A549 (cell line): ENCODE data around the gene ICOSLG. TPM values are rescaled to one million over a fixed set of nuclear protein-coding genes. Genes with fewer than 3 reads are reported as not detected.

Experiments
- ATAC-seq, 2 experiments: fragments of 200-7000 bp in 1 of 2; fragments of >200 bp in 1 of 2; cut with Nextera tagmentation in 1 of 2; cut with Tn5 transposase in 1 of 2; 3 replicates each; pipeline versions ENCODE4 v1.8.0 to v1.9.1; 2018 to 2020; ENCODE audit warnings: mild to moderate bottlenecking in 1 of 2, moderate library complexity in 1 of 2
- CTCF ChIA-PET: fragments of 300-600 bp; sonication (Branson Sonifier 250); formaldehyde crosslinking; extraction: SDS; loops from one replicate; lab custom pipeline; 2021; ENCODE audit warnings: antibody characterized with exemption, inconsistent platforms; lab: Yijun Ruan, JAX
- POLR2A ChIA-PET: fragments of 350-600 bp; formaldehyde crosslinking; extraction: SDS; loops from one replicate; lab custom pipeline; 2021; ENCODE audit warnings: antibody characterized with exemption, inconsistent platforms; lab: Yijun Ruan, JAX
- DNase-seq, 2 experiments: peaks; one replicate each; pipeline versions ENCODE4 v3.0.0 to v3.0.0-alpha.2; 2011 to 2016; ENCODE audit warnings: low read depth in 1 of 2, low spot score in 1 of 2
- FAIRE-seq: peaks from 2 replicates; lab custom pipeline; 2011; peaks lifted over from hg19 to GRCh38; lab: Jason Lieb, UNC
- H3K27ac ChIP-seq, 2 experiments: fragments of >200 bp; sonication (Bioruptor Twin); formaldehyde crosslinking; 3 replicates each; pipeline ENCODE4 v1.5.1; 2016 to 2017
- H3K4me1 ChIP-seq: fragments of >200 bp; sonication (Bioruptor Twin); formaldehyde crosslinking; 3 replicates; pipeline ENCODE4 v1.6.1; 2016
- H3K4me2 ChIP-seq: fragments of >200 bp; sonication (Bioruptor Twin); formaldehyde crosslinking; 3 replicates; pipeline ENCODE4 v1.6.1; 2016
- H3K4me3 ChIP-seq: fragments of >200 bp; sonication (Bioruptor Twin); formaldehyde crosslinking; 3 replicates; pipeline ENCODE4 v1.5.1; 2016
- H3K9me3 ChIP-seq: fragments of >200 bp; sonication (Bioruptor Twin); formaldehyde crosslinking; 3 replicates; pipeline ENCODE4 v1.6.1; 2016
- ATOH8 ChIP-seq: fragments of 250-450 bp; sonication (Bioruptor Pico); IDR thresholded peaks from 2 replicates; pipeline ENCODE4 v1.5.0; 2020; ENCODE audit warnings: low read depth, mild to moderate bottlenecking, moderate library complexity
- BHLHE40 ChIP-seq: IDR thresholded peaks from 2 replicates; pipeline ENCODE4 v1.6.1; 2012; ENCODE audit warnings: low read depth, low read length, inconsistent platforms
- CBX2 ChIP-seq: fragments of 200-600 bp; sonication (generic); IDR thresholded peaks from 2 replicates; pipeline ENCODE4 v1.6.1; 2016; ENCODE audit warnings: low read depth, mild to moderate bottlenecking, borderline replicate concordance
- CHD4 ChIP-seq: fragments of 200-600 bp; sonication (generic); IDR thresholded peaks from 2 replicates; pipeline ENCODE4 v1.6.1; 2016; ENCODE audit warnings: antibody characterized with exemption, mild to moderate bottlenecking, borderline replicate concordance
- EHMT2 ChIP-seq: fragments of 200-600 bp; sonication (generic); IDR thresholded peaks from 2 replicates; pipeline ENCODE4 v1.6.1; 2016; ENCODE audit warnings: antibody characterized with exemption, low read depth, mild to moderate bottlenecking, moderate library complexity
- FOSB ChIP-seq: fragments of 250-450 bp; sonication (Bioruptor Pico); IDR thresholded peaks from 2 replicates; pipeline ENCODE4 v1.5.0; 2020; ENCODE audit warnings: mild to moderate bottlenecking, moderate library complexity
- FOSL2 ChIP-seq, 2 experiments: fragments of 450-650 bp in 1 of 2; fragments of >200 bp in 1 of 2; sonication (Bioruptor Twin) in 1 of 2; formaldehyde crosslinking; IDR thresholded peaks; 2 replicates each; pipeline versions ENCODE4 v1.5.0 to v1.6.1; 2016 to 2020; ENCODE audit warnings: mild to moderate bottlenecking in 1 of 2, moderate library complexity in 1 of 2
- FOXS1 ChIP-seq: fragments of 250-450 bp; sonication (Bioruptor Pico); IDR thresholded peaks from 2 replicates; pipeline ENCODE4 v1.5.0; 2020; ENCODE audit warnings: mild to moderate bottlenecking, moderate library complexity
- GATA3 ChIP-seq: IDR thresholded peaks from 2 replicates; pipeline ENCODE4 v1.6.1; 2012; ENCODE audit warnings: borderline replicate concordance
- HEYL ChIP-seq: fragments of 250-450 bp; sonication (Bioruptor Pico); IDR thresholded peaks from 2 replicates; pipeline ENCODE4 v1.8.0; 2021; ENCODE audit warnings: mild to moderate bottlenecking, moderate library complexity
- HMGXB4 ChIP-seq: fragments of 250-450 bp; sonication (Bioruptor Pico); IDR thresholded peaks from 2 replicates; pipeline ENCODE4 v1.5.0; 2021; ENCODE audit warnings: mild to moderate bottlenecking, moderate library complexity, borderline replicate concordance
- HOXA7 ChIP-seq: fragments of 250-450 bp; sonication (Bioruptor Pico); IDR thresholded peaks from 2 replicates; pipeline ENCODE4 v1.5.0; 2020; ENCODE audit warnings: mild to moderate bottlenecking, moderate library complexity
- KDM1A ChIP-seq: fragments of 200-600 bp; sonication (generic); IDR thresholded peaks from 2 replicates; pipeline ENCODE4 v1.6.1; 2016; ENCODE audit warnings: low read depth, mild to moderate bottlenecking
- MAFK ChIP-seq: fragments of 450-650 bp; IDR thresholded peaks from 2 replicates; pipeline ENCODE4 v1.6.1; 2014; ENCODE audit not compliant: partially characterized antibody
- MAZ ChIP-seq: fragments of 150-350 bp; IDR thresholded peaks from 2 replicates; pipeline ENCODE4 v1.6.1; 2014; ENCODE audit warnings: antibody characterized with exemption, low read depth, low read length, borderline replicate concordance
- MYC ChIP-seq: IDR thresholded peaks from 2 replicates; pipeline ENCODE4 v1.6.1; 2012; ENCODE audit warnings: mild to moderate bottlenecking, inconsistent platforms, low read length, improper control_type of control experiment, borderline replicate concordance
- NPAS2 ChIP-seq: fragments of 250-450 bp; sonication (Bioruptor Pico); IDR thresholded peaks from 2 replicates; pipeline ENCODE4 v1.8.0; 2022; ENCODE audit warnings: mild to moderate bottlenecking, moderate library complexity, borderline replicate concordance
- NR3C1 ChIP-seq: fragments of >200 bp; sonication (Bioruptor Twin); formaldehyde crosslinking; IDR thresholded peaks from 3 replicates; pipeline ENCODE4 v1.6.1; 2017
- PHF8 ChIP-seq: fragments of 200-600 bp; sonication (generic); IDR thresholded peaks from 2 replicates; pipeline ENCODE4 v1.6.1; 2016; ENCODE audit warnings: low read depth, mild to moderate bottlenecking, antibody characterized with exemption, moderate library complexity, borderline replicate concordance
- RARB ChIP-seq: fragments of 250-450 bp; sonication (Bioruptor Pico); IDR thresholded peaks from 2 replicates; pipeline ENCODE4 v1.8.0; 2021; ENCODE audit warnings: mild to moderate bottlenecking, moderate library complexity
- RCOR1 ChIP-seq: fragments of 150-350 bp; IDR thresholded peaks from 2 replicates; pipeline ENCODE4 v1.6.1; 2014; ENCODE audit warnings: antibody characterized with exemption, low read length, low read depth
- SMC3 ChIP-seq: fragments of >200 bp; sonication (Bioruptor Twin); formaldehyde crosslinking; IDR thresholded peaks from 3 replicates; pipeline ENCODE4 v1.6.1; 2018; ENCODE audit warnings: inconsistent platforms
- ZC3H11A ChIP-seq: fragments of 450-650 bp; IDR thresholded peaks from 2 replicates; pipeline ENCODE4 v1.6.1; 2014; ENCODE audit warnings: antibody characterized with exemption, mild to moderate bottlenecking
- ZFP36 ChIP-seq: fragments of 450-650 bp; IDR thresholded peaks from 2 replicates; pipeline ENCODE4 v1.6.1; 2014; ENCODE audit warnings: borderline replicate concordance; ENCODE audit not compliant: partially characterized antibody
- ZNF302 ChIP-seq: fragments of 250-450 bp; sonication (Bioruptor Pico); IDR thresholded peaks from 2 replicates; pipeline ENCODE4 v1.9.0; 2021; ENCODE audit warnings: inconsistent platforms, mild to moderate bottlenecking, moderate library complexity
- WGBS: methylation state at CpG from one replicate; pipeline ENCODE4 v1.1.6; 2017; ENCODE audit errors: missing lambda C conversion rate; 5-methylcytosine and 5-hydroxymethylcytosine counted together
- polyA plus RNA-seq, 4 experiments: library from polyadenylated mRNA; depleted of rRNA in 3 of 4; stranded (reverse); fragments of >200 nt; fragmentation: RNase III in 1 of 4; extraction: RNeasy Plus Mini Kit Qiagen cat#74134 plus additional on column Dnase treatment in 1 of 4; gene quantifications; 2 replicates in 3 of 4; 3 replicates in 1 of 4; pipeline ENCODE4 v1.2.3, GENCODE V29; 2011 to 2017
- TF ChIP-seq, protein P1 (sequence below): fragments of 450-650 bp; IDR thresholded peaks from 2 replicates; pipeline ENCODE4 v1.6.1; 2014; ENCODE audit warnings: antibody characterized with exemption
- TF ChIP-seq, protein P2 (sequence below): IDR thresholded peaks from 2 replicates; pipeline ENCODE4 v1.6.1; 2012

Gene ICOSLG
- polyA plus RNA-seq, 2 of the 4 experiments (the other 2 are of a cell fraction) = 0.32 to 0.79 TPM

- WGBS = 60% methylated on average over 17 of the region's 18 CpGs
- no peak for DNase-seq
- H3K4me1 ChIP-seq = no peaks in the 10 kb centered on the region
- TF ChIP-seq RCOR1 (no peak), GATA3 (no peak), ZFP36 (no peak), NPAS2 (CRISPR knock-in tag) (no peak), FOSL2 (IDR thresholded peaks at IDR 0.05) (no peak), FOSL2 (CRISPR knock-in tag; IDR thresholded peaks at IDR 0.05) (no peak), EHMT2 (no peak), FOSB (no peak), ZC3H11A (no peak), ATOH8 (CRISPR knock-in tag) (no peak), SMC3 (no peak), NR3C1 (no peak), PHF8 (no peak), CHD4 (no peak), MAFK (no peak), RARB (CRISPR knock-in tag) (no peak), FOXS1 (CRISPR knock-in tag) (no peak), HOXA7 (CRISPR knock-in tag) (no peak)
- TF ChIP-seq, protein P1, sequence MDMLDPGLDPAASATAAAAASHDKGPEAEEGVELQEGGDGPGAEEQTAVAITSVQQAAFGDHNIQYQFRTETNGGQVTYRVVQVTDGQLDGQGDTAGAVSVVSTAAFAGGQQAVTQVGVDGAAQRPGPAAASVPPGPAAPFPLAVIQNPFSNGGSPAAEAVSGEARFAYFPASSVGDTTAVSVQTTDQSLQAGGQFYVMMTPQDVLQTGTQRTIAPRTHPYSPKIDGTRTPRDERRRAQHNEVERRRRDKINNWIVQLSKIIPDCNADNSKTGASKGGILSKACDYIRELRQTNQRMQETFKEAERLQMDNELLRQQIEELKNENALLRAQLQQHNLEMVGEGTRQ = no peak
- TF ChIP-seq, protein P2, sequence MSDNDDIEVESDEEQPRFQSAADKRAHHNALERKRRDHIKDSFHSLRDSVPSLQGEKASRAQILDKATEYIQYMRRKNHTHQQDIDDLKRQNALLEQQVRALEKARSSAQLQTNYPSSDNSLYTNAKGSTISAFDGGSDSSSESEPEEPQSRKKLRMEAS = no peak
- TF ChIP-seq, all 56 proteins: peak for 0
- ATAC-seq (no peak), FAIRE-seq (no peak)
- CTCF ChIA-PET = no interaction called here
- POLR2A ChIA-PET = no interaction called here
- H3K4me2 ChIP-seq = no peak overlapping the region
- no peak overlapping the region for H3K27ac ChIP-seq
- H3K4me3 ChIP-seq = no peak overlapping the region
- H3K9me3 ChIP-seq = no peaks in the 10 kb centered on the region
These were observed 31.0 kb upstream of the ICOSLG start for GRCh38 chr21:44271558-44272283.

DNA sequence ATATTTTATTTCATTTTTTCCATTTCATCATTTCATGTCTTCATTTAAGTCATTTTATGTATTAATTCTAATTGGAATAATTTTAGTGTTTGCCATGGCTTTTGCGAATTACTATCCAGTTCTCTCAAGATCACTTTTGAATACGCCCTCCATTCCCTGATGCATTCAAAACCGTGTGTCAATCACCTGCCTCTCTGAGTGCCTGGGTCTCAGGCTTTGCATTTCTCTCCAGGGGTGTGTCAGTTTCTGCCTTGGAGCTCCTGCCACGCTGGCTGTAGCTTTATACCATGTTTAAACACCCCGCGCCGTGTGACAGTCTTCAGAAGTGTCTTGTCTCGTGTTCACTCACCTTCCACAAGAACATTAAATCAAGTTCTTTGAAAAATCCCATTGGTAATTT, 28.3 kb upstream of the ICOSLG start:
- ChIA-PET CTCF (no interaction called here), POLR2A (no interaction called here)
- no peak for FAIRE-seq
- H3K27ac ChIP-seq = no peak overlapping the region
- H3K4me1 ChIP-seq = no peaks in the 10 kb centered on the region
- H3K4me3 ChIP-seq = no peak overlapping the region
- no peak overlapping the region for H3K4me2 ChIP-seq
- WGBS = 63% methylated on average over 8 of the region's 8 CpGs
- ATAC-seq = no peak
- no peak for DNase-seq
- no peak for TF ChIP-seq HEYL (CRISPR knock-in tag)
- no peaks in the 10 kb centered on the region for H3K9me3 ChIP-seq

DNA sequence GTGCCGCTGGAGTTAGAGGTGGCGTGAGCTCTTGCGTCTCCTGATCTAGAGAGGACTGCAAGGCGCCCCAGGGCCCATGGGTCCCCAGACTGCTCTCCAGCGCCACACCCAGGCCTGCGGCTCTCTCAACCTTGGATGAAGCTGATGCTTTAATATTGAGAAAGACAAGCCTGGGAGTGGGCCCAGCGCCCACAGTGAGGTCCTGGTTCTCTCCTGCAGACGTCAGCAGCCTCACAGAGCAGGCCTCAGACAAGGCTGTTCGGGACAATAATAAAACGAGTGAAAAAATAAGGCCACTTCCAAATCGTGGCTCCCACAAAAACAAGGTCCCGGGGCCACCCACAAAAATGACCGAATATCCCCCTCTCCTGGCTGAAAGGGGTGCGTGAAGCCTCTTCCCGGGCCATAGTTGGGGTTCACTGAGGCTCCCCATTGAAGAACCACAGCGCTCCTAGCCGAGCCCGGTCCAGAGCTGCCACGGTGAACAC, 27.0 kb upstream of the ICOSLG start:
- H3K4me1 ChIP-seq = no peaks in the 10 kb centered on the region
- no peak overlapping the region for H3K27ac ChIP-seq
- POLR2A ChIA-PET = no interaction called here
- ATAC-seq (peak in 1 of 2 experiments; percentile 50; a peak in 2 of 6 replicates), FAIRE-seq (no peak), DNase-seq (no peak)
- H3K4me3 ChIP-seq = no peak overlapping the region
- CTCF ChIA-PET = interaction anchor here (0.5 to 1.1 kb wide), 3 partner anchors 8 to 30 kb away, joined by 3 to 5 read pairs (median 3); no protein-coding TSS in a partner anchor
- 62% methylated on average over 17 of the region's 19 CpGs for WGBS
- no peak overlapping the region for H3K4me2 ChIP-seq
- TF ChIP-seq MYC (no peak), FOXS1 (CRISPR knock-in tag) (no peak), EHMT2 (no peak), ZC3H11A (no peak), RCOR1 (no peak), BHLHE40 (no peak), ZNF302 (CRISPR knock-in tag) (no peak), CBX2 (no peak), HMGXB4 (CRISPR knock-in tag) (no peak), KDM1A (no peak), MAZ (no peak), PHF8 (no peak)
- no peaks in the 10 kb centered on the region for H3K9me3 ChIP-seq
